CD8-positive, alpha-beta memory T cell (primary cell): ENCODE results near the gene TEX261. TPM values are rescaled to one million over a fixed set of nuclear protein-coding genes. Genes with fewer than 3 reads are reported as not detected.

Experiments used
- CTCF ChIA-PET: fragments of 350-600 bp; sonication (Branson Sonifier 250); formaldehyde crosslinking; loops from one replicate; lab custom pipeline; 2021; ENCODE audit warnings: antibody characterized with exemption; lab: Charles Lee
- POLR2A ChIA-PET: fragments of 350-600 bp; sonication (Branson Sonifier 250); formaldehyde crosslinking; loops from one replicate; lab custom pipeline; 2021; ENCODE audit warnings: antibody characterized with exemption; lab: Charles Lee
- DNase-seq, 5 donors: peaks; one replicate each; pipeline versions ENCODE4 v3.0.0 to v3.0.0-alpha.2; 2020 to 2022; ENCODE audit warnings: mixed read lengths in 1 of 5
- H3K27ac ChIP-seq: one replicate; pipeline ENCODE4 v1.7.0; 2013; ENCODE audit warnings: low read depth, mild to moderate bottlenecking, low read length, moderate library complexity
- H3K27me3 ChIP-seq: 2 replicates; pipeline ENCODE4 v1.7.0; 2013; ENCODE audit warnings: low read length, mild to moderate bottlenecking; ENCODE audit not compliant: insufficient read depth, poor library complexity, severe bottlenecking
- H3K36me3 ChIP-seq: 2 replicates; pipeline ENCODE4 v1.7.0; 2013; ENCODE audit warnings: mild to moderate bottlenecking, low read length, moderate library complexity; ENCODE audit not compliant: insufficient read depth
- H3K4me1 ChIP-seq: 2 replicates; pipeline ENCODE4 v1.7.0; 2013; ENCODE audit warnings: mild to moderate bottlenecking, low read length, moderate library complexity; ENCODE audit not compliant: insufficient read depth
- H3K4me3 ChIP-seq: 2 replicates; pipeline ENCODE4 v1.7.0; 2013; ENCODE audit warnings: mild to moderate bottlenecking, low read length
- H3K9me3 ChIP-seq: 2 replicates; pipeline ENCODE4 v1.7.0; 2013; ENCODE audit warnings: mild to moderate bottlenecking, low read length
- H3K27ac Mint-ChIP-seq, 8 donors: one replicate each; pipeline ENCODE4 v1.8.0; 2020 to 2021; ENCODE audit warnings: mixed read lengths in 8 of 8, mild to moderate bottlenecking in 6 of 8, inconsistent platforms in 3 of 8, moderate library complexity in 3 of 8
- H3K27me3 Mint-ChIP-seq, 2 donors: one replicate each; pipeline ENCODE4 v1.8.0; 2020 to 2021; ENCODE audit warnings: mixed read lengths in 2 of 2, mild to moderate bottlenecking in 1 of 2, moderate library complexity in 1 of 2
- H3K36me3 Mint-ChIP-seq, 3 donors: one replicate each; pipeline ENCODE4 v1.8.0; 2020 to 2021; ENCODE audit warnings: mixed read lengths in 3 of 3, inconsistent platforms in 1 of 3, mild to moderate bottlenecking in 1 of 3
- H3K4me1 Mint-ChIP-seq, 3 donors: one replicate each; pipeline ENCODE4 v1.8.0; 2020 to 2021; ENCODE audit warnings: mixed read lengths in 3 of 3, inconsistent platforms in 1 of 3, mild to moderate bottlenecking in 1 of 3
- H3K4me3 Mint-ChIP-seq, 7 donors: one replicate each; pipeline ENCODE4 v1.8.0; 2020 to 2021; ENCODE audit warnings: mixed read lengths in 7 of 7, mild to moderate bottlenecking in 6 of 7, moderate library complexity in 4 of 7, inconsistent platforms in 2 of 7
- H3K9me3 Mint-ChIP-seq, 5 donors: one replicate each; pipeline ENCODE4 v1.8.0; 2020 to 2022; ENCODE audit warnings: mixed read lengths in 5 of 5, mild to moderate bottlenecking in 3 of 5, moderate library complexity in 2 of 5, inconsistent platforms in 1 of 5
- polyA plus RNA-seq: library from polyadenylated mRNA; unstranded; fragments of 300-500 nt; fragmentation: Illumina TruSeq; gene quantifications from one replicate; pipeline ENCODE4 v1.2.3, GENCODE V29; 2021
- total RNA-seq, 2 experiments: library from RNA; stranded (reverse); gene quantifications; one replicate each; pipeline ENCODE4 v1.2.3, GENCODE V29; 2021

The TEX261 gene
- total and polyA plus RNA-seq, 3 experiments from 2014 or later: 35.7 to 96.1 (median 95.4) TPM

- Mint-ChIP-seq H3K4me1 (no peaks in the 10 kb centered on the region), H3K27me3 (peaks cover 7 to 27% of the 10 kb centered on the region in 2 donors), H3K27ac (peak overlapping the region in 1 of 8 donors; percentile 3), H3K4me3 (no peak overlapping the region), H3K36me3 (no peaks in the 10 kb centered on the region), H3K9me3 (no peaks in the 10 kb centered on the region)
- ChIA-PET POLR2A (no interaction called here), CTCF (interaction anchor here (0.7 kb wide), 1 partner anchor 637 kb away, joined by 3 read pairs; no protein-coding TSS in a partner anchor)
- DNase-seq: peak in 1 of 5 donors; percentile 43
- no peaks in the 10 kb centered on the region for H3K27me3 ChIP-seq
- H3K4me1 ChIP-seq: no peaks in the 10 kb centered on the region
- H3K36me3 ChIP-seq: no peaks in the 10 kb centered on the region
- no peaks in the 10 kb centered on the region for H3K9me3 ChIP-seq
- H3K27ac ChIP-seq: no peak overlapping the region
- no peak overlapping the region for H3K4me3 ChIP-seq
These were observed 53.5 kb downstream of the TEX261 start for GRCh38 chr2:70941186-70941585.

GRCh38 chr2:70939839-70940580, 54.7 kb downstream of the TEX261 start:
- no peak overlapping the region for H3K27ac Mint-ChIP-seq
- no peak overlapping the region for H3K4me3 Mint-ChIP-seq
- DNase-seq: peak in 1 of 5 donors; percentile 38
- no peaks in the 10 kb centered on the region for H3K4me1 Mint-ChIP-seq
- ChIA-PET CTCF (no interaction called here), POLR2A (no interaction called here)
- no peak overlapping the region for H3K4me3 ChIP-seq
- H3K9me3 ChIP-seq: no peaks in the 10 kb centered on the region
- no peak overlapping the region for H3K27ac ChIP-seq
- no peaks in the 10 kb centered on the region for H3K36me3 Mint-ChIP-seq
- H3K27me3 Mint-ChIP-seq: peaks cover 7 to 24% of the 10 kb centered on the region in 2 donors
- H3K27me3 ChIP-seq: no peaks in the 10 kb centered on the region
- no peaks in the 10 kb centered on the region for H3K36me3 ChIP-seq
- no peaks in the 10 kb centered on the region for H3K9me3 Mint-ChIP-seq
- no peaks in the 10 kb centered on the region for H3K4me1 ChIP-seq

- Histone ChIP-seq H3K27me3 (no peaks in the 10 kb centered on the region), H3K27ac (no peak overlapping the region), H3K4me3 (no peak overlapping the region), H3K9me3 (no peaks in the 10 kb centered on the region), H3K36me3 (no peaks in the 10 kb centered on the region), H3K4me1 (no peaks in the 10 kb centered on the region)
- H3K27me3 Mint-ChIP-seq: peaks cover 7 to 23% of the 10 kb centered on the region in 2 donors
- POLR2A ChIA-PET: no interaction called here
- no peaks in the 10 kb centered on the region for H3K4me1 Mint-ChIP-seq
- CTCF ChIA-PET: interaction anchor here (1.1 kb wide), 1 partner anchor 9 kb away, joined by 8 read pairs; no protein-coding TSS in a partner anchor
- no peaks in the 10 kb centered on the region for H3K9me3 Mint-ChIP-seq
- H3K36me3 Mint-ChIP-seq: no peaks in the 10 kb centered on the region
- no peak overlapping the region for H3K4me3 Mint-ChIP-seq
- no peak overlapping the region for H3K27ac Mint-ChIP-seq
- DNase-seq: peak in 1 of 5 donors; percentile 26
These were observed 55.5 kb downstream of the TEX261 start for GRCh38 chr2:70939001-70939838.

- H3K9me3 Mint-ChIP-seq: no peaks in the 10 kb centered on the region
- Histone ChIP-seq H3K27ac (no peak overlapping the region), H3K27me3 (no peaks in the 10 kb centered on the region), H3K4me3 (no peak overlapping the region), H3K4me1 (no peaks in the 10 kb centered on the region), H3K9me3 (no peaks in the 10 kb centered on the region), H3K36me3 (no peaks in the 10 kb centered on the region)
- no peaks in the 10 kb centered on the region for H3K4me1 Mint-ChIP-seq
- peaks cover 5 to 17% of the 10 kb centered on the region in 2 donors for H3K27me3 Mint-ChIP-seq
- peak overlapping the region in 1 of 8 donors; percentile 84 for H3K27ac Mint-ChIP-seq
- POLR2A ChIA-PET: interaction anchor here (0.6 kb wide), 1 partner anchor 210 kb away, joined by 3 read pairs; no protein-coding TSS in a partner anchor
- no peak overlapping the region for H3K4me3 Mint-ChIP-seq
- H3K36me3 Mint-ChIP-seq: no peaks in the 10 kb centered on the region
- CTCF ChIA-PET: interaction anchor here (1.1 kb wide), 1 partner anchor 9 kb away, joined by 8 read pairs; no protein-coding TSS in a partner anchor
- DNase-seq: no peak
These were observed 56.1 kb downstream of the TEX261 start for GRCh38 chr2:70938586-70938950.

- DNase-seq: no peak
- H3K36me3 Mint-ChIP-seq: no peaks in the 10 kb centered on the region
- POLR2A ChIA-PET: interaction anchor here (0.6 kb wide), 1 partner anchor 210 kb away, joined by 3 read pairs; no protein-coding TSS in a partner anchor
- no peaks in the 10 kb centered on the region for H3K4me1 Mint-ChIP-seq
- H3K9me3 ChIP-seq: no peaks in the 10 kb centered on the region
- H3K4me3 ChIP-seq: no peak overlapping the region
- H3K9me3 Mint-ChIP-seq: no peaks in the 10 kb centered on the region
- H3K4me3 Mint-ChIP-seq: no peak overlapping the region
- peaks cover 5 to 21% of the 10 kb centered on the region in 2 donors for H3K27me3 Mint-ChIP-seq
- H3K4me1 ChIP-seq: no peaks in the 10 kb centered on the region
- H3K36me3 ChIP-seq: no peaks in the 10 kb centered on the region
- CTCF ChIA-PET: interaction anchor here (1.1 kb wide), 1 partner anchor 10 kb away, joined by 8 read pairs; no protein-coding TSS in a partner anchor
- H3K27ac ChIP-seq: no peak overlapping the region
- no peak overlapping the region for H3K27ac Mint-ChIP-seq
- no peaks in the 10 kb centered on the region for H3K27me3 ChIP-seq
These were observed 56.6 kb downstream of the TEX261 start for GRCh38 chr2:70937866-70938585.

- no peak overlapping the region for H3K4me3 ChIP-seq
- Mint-ChIP-seq H3K4me1 (no peaks in the 10 kb centered on the region), H3K4me3 (no peak overlapping the region), H3K36me3 (no peaks in the 10 kb centered on the region), H3K27ac (no peak overlapping the region), H3K27me3 (peaks cover 6 to 22% of the 10 kb centered on the region in 2 donors), H3K9me3 (no peaks in the 10 kb centered on the region)
- no peaks in the 10 kb centered on the region for H3K27me3 ChIP-seq
- ChIA-PET CTCF (interaction anchor here (0.9 kb wide), 1 partner anchor 49 kb away, joined by 3 read pairs; no protein-coding TSS in a partner anchor), POLR2A (no interaction called here)
- no peaks in the 10 kb centered on the region for H3K4me1 ChIP-seq
- no peak overlapping the region for H3K27ac ChIP-seq
- no peak for DNase-seq
- H3K36me3 ChIP-seq: no peaks in the 10 kb centered on the region
- no peaks in the 10 kb centered on the region for H3K9me3 ChIP-seq
These were observed 57.5 kb downstream of the TEX261 start for GRCh38 chr2:70936979-70937811.
